HS-5 (cell line): ENCODE data around the gene ZNF33A.
"Not testable (repeated sequence)": the region's sequence is repeated elsewhere in the genome, so short reads cannot be mapped to it uniquely, and the experiment has no call there.

Experiments
- DNase-seq: peaks from one replicate; pipeline ENCODE4 v3.0.0-alpha.2; 2012; ENCODE audit warnings: low read depth

The ZNF33A gene

DNA sequence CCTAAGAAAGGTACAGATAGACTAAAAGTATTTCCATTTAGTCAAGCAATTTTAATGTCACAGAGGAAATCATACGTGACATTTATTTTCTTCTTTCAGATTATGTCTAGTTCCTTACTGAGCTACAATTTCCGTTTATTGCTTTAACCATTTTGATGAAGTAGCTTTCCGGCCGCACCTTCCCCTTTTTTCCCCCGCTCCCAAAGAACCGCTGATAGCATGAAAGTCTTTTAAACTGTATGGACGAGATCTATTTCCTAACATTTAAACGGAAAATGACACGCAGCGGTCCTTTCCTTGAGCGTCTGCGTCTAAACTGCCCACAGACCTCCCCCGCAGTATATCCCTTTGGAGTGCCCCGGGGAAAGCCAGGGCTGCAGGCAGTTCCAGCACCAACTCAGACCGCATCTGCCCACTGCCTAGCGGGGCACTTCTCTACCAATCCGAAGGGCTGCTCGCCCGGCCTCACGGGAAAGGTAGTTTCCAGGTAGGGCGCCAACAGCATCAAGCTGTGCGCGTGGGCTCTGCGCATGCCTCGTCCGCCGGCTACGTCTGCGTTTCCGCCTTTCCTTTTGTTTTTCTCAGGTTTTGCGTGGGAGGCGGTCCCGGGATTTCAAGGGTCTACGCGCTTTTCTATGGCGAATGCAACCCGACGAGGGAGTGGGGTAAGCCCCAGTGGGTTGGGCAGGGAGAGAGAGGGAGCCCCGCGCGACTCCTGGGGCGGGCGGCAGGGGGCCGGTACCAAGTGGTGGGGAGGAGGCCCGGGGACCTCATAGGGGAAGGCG, at the start of gene ZNF33A:
Gene ZNF33A, plus strand, starts transcription at position 557 of the 785 bp plus-strand sequence. CDS start 1,667 bp downstream, outside the sequence.
- DNase-seq: peak; percentile 40

DNA sequence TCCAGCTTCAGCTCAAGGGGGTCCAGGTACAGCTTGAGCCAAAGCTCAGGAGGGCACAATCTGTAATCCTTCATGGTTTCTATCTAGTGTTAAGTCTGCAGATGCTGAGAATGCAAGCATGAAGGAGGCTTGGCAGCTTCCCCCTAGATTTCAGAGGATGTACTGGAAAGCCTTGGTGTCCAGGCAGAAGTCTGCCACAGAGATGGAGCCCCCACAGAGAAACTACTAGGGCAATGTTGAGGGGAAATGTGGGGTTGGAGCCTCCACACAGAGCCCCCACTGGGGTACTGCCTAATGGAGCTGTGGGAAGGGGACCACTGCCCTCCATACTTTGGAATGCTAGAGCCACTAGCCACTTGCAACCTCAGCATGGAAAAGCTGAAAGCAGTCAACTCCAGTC, 45.5 kb upstream of the ZNF33A start:
- no peak for DNase-seq

DNA sequence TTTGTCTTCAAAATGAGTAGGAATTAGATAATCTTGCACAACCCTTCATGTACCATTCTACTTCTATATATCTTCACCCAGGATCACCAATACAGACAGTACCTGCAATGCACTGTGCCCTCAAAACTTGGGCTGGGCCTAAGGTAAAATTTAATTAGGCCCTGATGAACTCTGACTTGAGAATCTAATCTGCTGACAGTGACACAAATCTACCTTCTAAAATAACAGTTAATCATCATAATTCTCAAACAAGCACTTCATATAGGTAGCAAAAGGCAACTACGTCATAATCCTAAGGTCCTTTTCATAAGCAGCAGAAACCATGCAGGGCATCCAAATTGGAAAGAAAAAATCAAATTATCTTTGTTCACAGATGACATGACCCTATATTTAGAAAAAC, 38.1 kb upstream of the ZNF33A start:
- DNase-seq: no peak

DNA sequence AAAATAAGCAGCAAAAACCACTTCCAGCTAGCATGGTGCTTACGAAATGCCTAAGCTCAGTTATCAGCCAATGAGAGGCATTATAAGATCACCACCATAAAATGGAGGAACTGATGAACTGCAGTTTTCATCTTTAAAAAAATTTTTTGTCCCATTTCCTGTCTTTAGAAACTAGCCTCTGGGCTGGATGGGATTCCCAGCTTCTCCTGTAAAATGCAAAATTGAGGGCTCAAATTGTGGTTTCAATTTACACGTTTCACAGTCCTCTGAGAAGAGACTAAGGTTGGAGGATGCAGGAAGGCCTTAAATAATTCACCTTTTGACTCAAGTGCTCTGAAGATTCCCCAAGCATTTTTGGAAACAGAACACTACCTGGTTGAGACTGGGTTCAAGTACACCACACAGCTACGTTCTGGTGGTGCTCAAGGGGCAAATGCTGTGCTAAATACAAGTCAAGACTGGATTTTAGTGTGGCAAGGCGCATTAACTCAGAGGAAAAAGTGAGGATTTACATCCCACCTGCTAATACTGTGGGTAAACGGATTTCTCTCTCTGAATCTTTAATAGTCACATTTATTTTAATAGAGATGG, 35.0 kb upstream of the ZNF33A start:
- peak; percentile 2 for DNase-seq

DNA sequence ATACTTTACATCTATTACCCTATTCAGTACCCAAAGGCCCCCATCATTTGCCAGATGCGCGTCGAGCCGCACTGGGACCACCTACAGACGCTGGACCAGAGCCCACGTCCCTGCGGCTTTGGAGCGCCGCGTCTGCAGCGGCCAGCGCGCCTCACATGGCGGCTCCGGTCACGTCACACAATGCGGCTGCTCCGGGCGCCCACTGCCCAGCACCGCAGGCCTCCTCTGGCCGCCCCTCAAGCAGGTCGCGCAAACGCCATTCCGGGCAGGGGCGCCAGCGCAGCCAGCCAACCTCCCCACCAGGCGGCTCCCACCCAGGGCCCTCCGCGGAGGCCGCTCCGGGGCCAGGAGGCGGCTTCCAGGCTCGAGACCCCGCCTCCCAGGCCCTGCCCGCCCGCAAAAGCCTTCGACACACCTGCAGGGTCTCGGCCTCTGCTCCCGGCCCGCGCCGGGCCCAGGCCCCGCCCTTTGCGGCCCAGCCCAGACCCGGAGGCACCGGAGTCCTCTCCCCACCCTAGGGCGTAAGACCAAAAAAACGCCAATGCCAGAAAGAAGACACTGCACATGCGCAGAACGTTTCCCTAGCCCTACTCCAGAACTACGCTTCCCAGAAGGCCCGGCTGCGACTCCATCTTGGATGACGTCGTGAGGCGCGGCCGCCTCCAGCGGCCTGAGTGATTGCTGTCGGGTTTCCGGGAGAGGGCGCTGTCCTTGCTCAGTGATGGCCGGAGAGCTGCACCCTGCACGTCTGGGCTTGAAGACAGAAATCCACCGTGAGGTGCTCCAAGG, 34.2 kb upstream of the ZNF33A start, which contains the start of gene ZNF25:
Gene ZNF25, minus strand, starts transcription at position 557 of the 789 bp plus-strand sequence. CDS start 4,925 bp downstream, outside the sequence.
- DNase-seq: peak; percentile 82

DNA sequence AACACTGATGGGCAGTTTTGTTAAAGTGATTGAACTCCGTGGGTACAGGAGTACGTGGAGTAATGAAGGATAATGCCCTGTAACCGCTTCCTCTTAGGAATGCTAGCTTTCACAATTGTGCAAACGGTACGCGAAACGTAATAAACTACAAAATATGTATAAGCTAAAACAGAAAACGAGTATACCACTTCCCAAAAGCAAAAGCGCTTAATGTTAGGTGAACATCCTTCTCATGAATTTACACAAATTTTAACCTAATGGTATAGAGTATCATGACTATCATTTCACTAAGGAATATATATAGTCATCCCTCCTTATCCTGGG, 33.6 kb upstream of the ZNF33A start:
- DNase-seq: no peak

DNA sequence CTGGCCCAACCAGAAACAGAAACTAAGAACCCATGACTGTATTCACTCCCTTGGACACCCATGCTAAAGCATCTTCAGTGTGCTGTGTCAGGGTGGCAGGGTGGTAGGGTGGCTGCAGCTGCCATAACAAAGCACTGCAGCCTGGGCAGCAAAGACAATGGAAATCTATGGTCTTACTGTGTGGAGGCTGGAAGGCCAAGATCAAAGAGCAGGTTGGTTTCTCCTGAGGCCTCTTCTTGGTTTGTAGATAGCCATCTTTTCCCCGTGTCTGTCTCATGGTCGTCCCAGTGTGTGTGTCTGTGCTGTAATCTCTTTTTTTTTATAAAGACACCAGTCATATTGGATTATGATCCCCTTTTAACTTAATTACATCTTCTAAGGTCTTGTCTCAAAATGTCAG, 18.8 kb upstream of the ZNF33A start:
- DNase-seq: no peak

DNA sequence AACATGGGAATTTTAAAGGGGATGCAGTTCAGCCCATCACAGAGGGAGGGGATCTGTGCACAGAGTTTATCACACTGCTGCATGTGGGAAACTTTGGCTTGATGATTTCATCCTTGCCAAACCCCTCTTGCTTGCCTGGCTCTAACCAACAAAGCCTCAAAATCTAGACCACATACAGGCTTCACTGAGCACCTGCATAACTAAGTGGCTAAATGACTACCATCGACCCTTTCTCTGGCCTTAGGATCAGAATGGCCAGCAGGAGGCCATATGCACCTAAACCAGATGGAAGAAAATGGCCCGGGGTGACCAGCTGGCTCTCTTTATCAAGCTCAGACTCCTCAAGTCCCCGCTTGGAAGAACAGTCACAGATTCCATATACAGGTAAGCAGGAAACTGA, 18.4 kb upstream of the ZNF33A start:
- DNase-seq: no peak

DNA sequence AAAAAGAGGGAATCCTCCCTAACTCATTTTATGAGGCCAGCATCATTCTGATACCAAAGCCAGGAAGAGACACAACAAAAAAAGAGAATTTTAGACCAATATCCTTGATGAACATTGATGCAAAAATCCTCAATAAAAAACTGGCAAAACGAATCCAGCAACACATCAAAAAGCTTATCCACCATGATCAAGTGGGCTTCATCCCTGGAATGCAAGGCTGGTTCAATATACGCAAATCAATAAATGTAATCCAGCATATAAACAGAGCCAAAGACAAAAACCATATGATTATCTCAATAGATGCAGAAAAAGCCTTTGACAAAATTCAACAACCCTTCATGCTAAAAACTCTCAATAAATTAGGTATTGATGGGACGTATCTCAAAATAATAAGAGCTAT, 11.6 kb upstream of the ZNF33A start:
- not testable (repeated sequence) for DNase-seq

DNA sequence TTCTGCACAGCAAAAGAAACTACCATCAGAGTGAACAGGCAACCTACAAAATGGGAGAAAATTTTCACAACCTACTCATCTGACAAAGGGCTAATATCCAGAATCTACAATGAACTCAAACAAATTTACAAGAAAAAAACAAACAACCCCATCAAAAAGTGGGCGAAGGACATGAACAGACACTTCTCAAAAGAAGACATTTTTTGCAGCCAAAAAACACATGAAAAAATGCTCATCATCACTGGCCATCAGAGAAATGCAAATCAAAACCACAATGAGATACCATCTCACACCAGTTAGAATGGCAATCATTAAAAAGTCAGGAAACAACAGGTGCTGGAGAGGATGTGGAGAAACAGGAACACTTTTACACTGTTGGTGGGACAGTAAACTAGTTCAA, 10.0 kb upstream of the ZNF33A start:
- not testable (repeated sequence) for DNase-seq

DNA sequence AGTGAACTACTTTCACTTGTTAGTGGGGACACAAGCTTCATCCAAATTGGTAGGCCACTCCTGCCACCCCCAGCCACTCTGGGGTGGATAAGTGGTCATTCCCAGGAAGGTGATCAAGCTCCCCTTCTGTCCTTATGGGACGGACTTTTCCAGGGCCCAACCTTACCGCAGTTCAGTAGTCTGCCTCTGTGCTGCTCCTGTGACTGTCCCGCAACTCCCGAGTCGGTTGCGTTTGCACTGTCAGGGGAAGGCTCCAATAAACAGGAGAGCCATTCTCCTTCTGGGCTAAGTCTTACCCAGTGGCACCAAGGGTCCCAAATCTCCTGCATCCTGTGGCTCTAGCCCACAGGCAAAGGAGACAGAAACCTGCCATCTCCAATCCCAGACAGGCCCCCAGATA, 7.4 kb upstream of the ZNF33A start:
- DNase-seq: no peak

DNA sequence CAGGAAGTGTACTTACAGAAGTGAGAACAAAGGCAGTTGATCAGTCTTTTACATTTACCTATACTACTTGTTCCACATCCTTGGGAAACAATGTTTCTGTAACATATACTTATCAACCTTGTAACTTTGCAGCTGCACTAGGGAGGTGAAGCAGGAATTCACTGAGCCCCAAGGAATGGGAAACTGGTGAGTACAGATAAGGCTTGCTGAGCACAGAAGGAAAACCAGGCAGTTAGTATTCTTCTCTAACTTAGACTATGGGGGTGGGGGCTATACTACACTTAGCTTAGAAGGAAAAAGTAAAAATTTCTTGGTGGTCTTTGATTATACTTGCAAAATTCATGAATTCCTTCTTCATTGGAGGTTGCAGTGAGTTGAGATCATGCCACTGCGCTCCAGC, 6.9 kb upstream of the ZNF33A start:
- DNase-seq: no peak

DNA sequence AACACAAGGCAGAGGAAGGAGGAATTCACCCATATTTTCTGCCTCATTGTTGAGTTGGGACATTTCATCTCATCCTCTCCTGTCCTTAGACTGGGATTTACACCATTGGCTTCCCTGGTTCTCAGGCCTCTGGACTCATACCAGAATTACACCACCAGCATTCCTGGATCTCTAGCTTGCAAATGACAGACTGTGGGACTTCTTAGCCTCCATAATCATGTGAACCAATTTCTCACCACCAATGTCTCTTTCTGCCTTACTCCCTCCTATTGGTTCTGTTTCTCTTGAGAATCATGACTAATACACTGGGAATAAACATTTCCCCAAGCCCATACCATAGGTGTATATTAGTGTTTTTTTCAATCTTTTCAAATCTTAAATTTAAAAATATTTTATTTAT, 2.9 kb upstream of the ZNF33A start:
- no peak for DNase-seq

DNA sequence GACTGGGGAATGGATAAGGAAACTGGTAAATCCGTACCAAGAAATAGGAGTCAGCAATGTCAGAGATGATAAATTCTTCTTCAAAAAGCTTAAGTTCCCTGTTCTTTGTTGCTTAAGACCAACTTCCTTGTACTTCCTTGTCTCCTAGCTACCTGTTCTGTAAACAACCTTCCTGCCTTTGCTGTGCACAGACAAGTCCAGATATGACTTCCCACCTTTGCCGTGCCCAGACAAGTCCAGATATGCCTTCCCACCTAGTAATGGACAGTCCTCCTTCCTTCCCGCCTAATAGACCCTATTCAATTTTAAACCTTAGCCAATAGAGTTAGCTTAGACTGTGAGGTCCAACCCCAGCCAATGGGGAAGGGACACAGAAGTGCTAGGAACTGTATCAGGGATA, 2.5 kb upstream of the ZNF33A start:
- DNase-seq: no peak

DNA sequence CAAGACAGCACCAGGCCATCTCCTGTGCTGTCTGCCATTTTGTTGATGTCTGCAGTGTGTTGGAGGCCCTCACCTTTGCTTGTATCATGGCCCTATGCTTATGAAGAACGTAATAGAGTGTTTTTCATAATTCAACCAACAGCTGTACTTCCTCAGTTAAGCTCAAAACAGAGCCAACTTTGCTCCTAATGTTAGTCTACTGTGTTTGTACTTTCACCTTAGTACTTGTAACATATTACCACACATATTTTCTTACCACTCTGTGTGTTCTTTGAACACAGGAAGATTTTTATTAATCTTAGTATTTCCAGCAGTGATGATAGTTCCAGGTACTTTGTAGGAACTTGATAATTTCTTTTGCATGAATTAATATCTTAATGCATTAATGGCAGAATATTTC, 5.9 kb downstream of the ZNF33A start:
- no peak for DNase-seq

DNA sequence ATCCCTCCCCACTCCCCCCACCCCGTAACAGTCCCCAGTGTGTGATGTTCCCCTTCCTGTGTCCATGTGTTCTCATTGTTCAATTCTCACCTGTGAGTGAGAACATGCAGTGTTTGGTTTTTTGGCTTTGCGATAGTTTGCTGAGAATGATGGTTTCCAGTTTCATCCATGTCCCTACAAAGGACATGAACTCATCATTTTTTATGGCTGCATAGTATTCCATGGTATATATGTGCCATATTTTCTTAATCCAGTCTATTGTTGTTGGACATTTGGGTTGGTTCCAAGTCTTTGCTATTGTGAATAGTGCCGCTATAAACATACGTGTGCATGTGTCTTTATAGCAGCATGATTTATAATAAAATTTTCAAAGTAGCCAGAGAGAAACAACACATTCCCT, 8.6 kb downstream of the ZNF33A start:
- not testable (repeated sequence) for DNase-seq

DNA sequence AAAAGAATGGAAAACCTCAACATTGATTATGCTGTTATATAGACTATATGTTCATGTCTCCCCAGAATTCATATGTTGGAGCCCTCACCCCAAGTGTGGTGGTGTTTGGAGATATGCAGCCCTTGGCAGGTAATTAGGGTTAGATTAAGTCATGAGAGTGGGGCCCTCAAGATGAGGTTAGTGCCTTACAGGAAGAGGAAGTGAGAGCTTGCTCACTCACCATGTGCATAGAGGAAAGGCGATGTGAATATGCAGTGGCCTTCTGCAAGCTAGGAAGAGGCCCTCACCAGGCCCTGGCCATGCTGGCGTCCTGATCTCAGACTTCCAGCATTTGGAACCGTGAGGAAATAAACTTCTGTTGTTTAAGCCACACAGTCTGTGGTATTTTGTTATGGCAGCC, 14.8 kb downstream of the ZNF33A start:
- DNase-seq: no peak

DNA sequence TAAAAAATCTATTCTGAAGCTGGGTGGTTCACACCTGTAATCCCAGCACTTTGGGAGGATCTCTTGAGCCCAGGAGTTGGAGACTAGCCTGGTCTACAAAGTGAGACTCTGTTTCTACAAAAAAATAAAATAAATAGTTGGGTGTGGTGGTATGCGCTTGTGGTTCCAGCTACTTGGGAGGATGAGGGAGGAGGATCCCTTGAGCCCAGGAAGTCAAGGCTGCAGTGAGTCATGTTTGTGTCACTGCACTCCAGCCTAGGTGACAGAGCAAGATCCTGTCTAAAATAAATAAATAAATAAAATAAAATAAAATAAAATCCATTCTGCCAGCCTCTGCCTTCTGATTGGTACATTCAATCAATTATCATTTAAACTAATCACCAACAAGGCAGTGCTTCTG, 17.5 kb downstream of the ZNF33A start:
- no peak for DNase-seq

DNA sequence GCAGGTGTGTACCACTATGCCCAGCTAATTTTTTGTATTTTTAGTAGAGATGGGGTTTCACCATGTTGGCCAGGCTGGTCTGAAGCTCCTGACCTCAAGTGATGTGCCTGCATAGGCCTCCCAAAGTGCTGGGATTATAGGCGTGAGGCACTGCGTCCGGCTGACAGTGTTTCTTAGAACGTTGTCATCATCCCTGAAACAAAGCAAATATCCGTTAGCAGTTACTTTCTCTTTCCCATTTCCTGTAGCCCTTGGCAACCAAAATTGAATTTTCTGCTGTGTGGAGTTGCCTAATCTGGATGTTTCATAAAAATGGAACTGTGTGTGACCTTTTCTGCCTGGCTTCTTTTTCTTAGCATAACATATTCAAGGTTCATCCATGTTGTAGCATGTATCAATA, 22.4 kb downstream of the ZNF33A start:
- no peak for DNase-seq

DNA sequence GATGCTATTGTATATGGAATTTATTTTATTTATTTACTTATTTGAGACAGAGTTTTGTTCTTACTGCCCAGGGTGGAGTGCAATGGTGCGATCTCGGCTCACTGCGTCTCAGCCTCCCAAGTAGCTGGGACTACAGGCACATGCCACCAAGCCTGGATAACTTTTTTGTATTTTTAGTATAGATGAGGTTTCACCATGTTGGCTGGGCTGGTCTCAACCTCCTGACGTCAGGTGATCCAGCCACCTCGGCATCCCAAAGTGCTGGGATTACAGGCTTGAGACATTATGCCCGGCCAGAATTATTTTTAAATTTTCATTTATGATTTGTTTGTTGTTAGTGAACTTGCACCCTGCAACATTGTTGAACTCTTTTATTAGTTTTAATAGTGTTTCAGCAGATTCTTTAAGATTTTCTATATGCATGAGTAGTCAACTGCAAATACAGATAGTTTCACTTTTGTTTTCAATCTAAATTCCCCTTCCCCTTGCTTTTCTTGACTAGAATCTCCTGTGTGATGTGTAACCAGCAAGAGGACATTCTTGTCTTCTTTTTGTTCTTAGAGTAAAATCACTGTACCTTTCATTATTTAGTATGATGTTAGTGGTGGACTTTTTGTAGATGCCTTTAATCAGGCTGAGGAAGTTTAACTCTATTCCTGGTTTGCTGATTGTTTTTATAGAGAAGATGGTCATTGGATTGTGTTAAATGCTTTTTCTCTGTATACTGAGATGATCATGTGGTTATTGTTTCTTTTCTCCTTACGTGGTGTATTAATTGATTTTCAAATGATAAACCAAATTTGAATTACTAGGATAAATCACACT, 27.8 kb downstream of the ZNF33A start:
- no peak for DNase-seq

DNA sequence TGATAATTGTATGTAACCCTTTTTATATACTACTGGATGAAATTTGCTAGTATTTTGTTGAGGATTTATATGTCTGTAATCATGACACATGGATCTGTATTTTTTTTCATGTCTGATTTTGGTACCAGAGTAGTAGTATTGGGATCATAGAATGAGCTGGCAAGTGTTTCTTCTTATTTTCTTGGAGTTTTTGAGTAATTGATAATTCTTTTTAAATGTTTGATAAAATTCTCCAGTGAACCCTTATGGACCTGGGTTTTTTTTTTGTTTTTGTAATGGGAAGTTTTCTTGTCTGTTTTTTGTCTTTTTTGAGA, 28.4 kb downstream of the ZNF33A start:
- no peak for DNase-seq

DNA sequence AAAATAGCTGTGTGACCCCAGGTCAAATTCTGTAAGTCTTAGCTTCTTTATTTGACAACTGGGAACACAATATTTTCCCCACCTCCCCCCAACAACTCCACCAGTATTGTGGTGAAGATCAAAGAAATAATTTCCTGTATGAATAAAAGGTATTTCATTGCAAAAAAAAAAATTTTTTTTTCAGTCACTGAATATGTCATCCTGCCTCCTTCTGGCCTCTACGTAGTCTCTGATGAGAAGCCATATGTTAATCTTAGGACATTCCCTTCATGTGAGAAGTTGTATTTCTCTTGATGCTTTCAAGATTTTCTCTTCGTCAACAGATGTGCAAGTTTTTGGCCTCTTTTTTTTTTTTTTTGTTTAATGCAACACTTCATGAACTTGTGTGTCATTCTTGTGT, 33.0 kb downstream of the ZNF33A start:
- DNase-seq: no peak
